ENCODE data around the gene PALM3.
A peak's percentile ranks its signal among the peaks of the same experiment; 100 is the strongest.
"Not testable (repeated sequence)": the region's sequence is repeated elsewhere in the genome, so short reads cannot be mapped to it uniquely, and the experiment has no call there.

PALM3 gene

GRCh38 chr19:14050512-14050911 lies 11.4 kb downstream of the PALM3 start:
- Mint-ChIP-seq H3K36me3 (ENCODE audit: insufficient read depth) (peaks cover 80% of the 10 kb centered on the region), H3K27me3 (no peaks in the 10 kb centered on the region)

GRCh38 chr19:14048443-14049153 lies 13.3 kb downstream of the PALM3 start:
- peak; percentile 74 to 83 (median 78) for DNase-seq
- H3K4me3 Mint-ChIP-seq: no peak overlapping the region
- no peaks in the 10 kb centered on the region for H3K27me3 Mint-ChIP-seq
- peaks cover 3 to 7% of the 10 kb centered on the region in 2 donors for H3K4me1 Mint-ChIP-seq (ENCODE audit: low read depth in 2 of 2)
- ATAC-seq (replicated peaks): peak; percentile 93
- peaks cover 98% of the 10 kb centered on the region for H3K36me3 Mint-ChIP-seq (ENCODE audit: insufficient read depth)
- H3K27ac Mint-ChIP-seq: peak overlapping the region; percentile 35 to 71
- H3K9me3 Mint-ChIP-seq: no peaks in the 10 kb centered on the region

More at GRCh38 chr19:14050512-14050911, 11.4 kb downstream of the PALM3 start:
- DNase-seq: no peak
- Mint-ChIP-seq H3K27ac (peak overlapping the region in 1 of 2 donors; percentile 84), H3K4me3 (no peak overlapping the region), H3K9me3 (no peaks in the 10 kb centered on the region), H3K4me1 (ENCODE audit: low read depth in 2 of 2) (peaks cover 7 to 8% of the 10 kb centered on the region in 2 donors)
- no peak for ATAC-seq (replicated peaks)

GRCh38 chr19:14047866-14048265 lies 14.0 kb downstream of the PALM3 start:
- Mint-ChIP-seq H3K27ac (peak overlapping the region in 1 of 2 donors; percentile 35), H3K36me3 (ENCODE audit: insufficient read depth) (peaks cover 100% of the 10 kb centered on the region)
- not testable (repeated sequence) for H3K4me1 Mint-ChIP-seq (ENCODE audit: low read depth in 2 of 2); H3K27me3 Mint-ChIP-seq; H3K9me3 Mint-ChIP-seq; DNase-seq; ATAC-seq (replicated peaks); H3K4me3 Mint-ChIP-seq

- DNase-seq: peak; percentile 52 to 63 (median 52)
Observed at GRCh38 chr19:14042659-14043608, 18.9 kb downstream of the PALM3 start.

GRCh38 chr19:14039181-14039580 lies 22.7 kb downstream of the PALM3 start:
- H3K27me3 Mint-ChIP-seq: no peaks in the 10 kb centered on the region
- H3K4me1 Mint-ChIP-seq (ENCODE audit: low read depth in 2 of 2): peaks cover 17 to 24% of the 10 kb centered on the region in 2 donors
- no peak overlapping the region for H3K4me3 Mint-ChIP-seq
- ATAC-seq (replicated peaks): no peak
- H3K9me3 Mint-ChIP-seq: no peaks in the 10 kb centered on the region
- peaks cover 96% of the 10 kb centered on the region for H3K36me3 Mint-ChIP-seq (ENCODE audit: insufficient read depth)
- H3K27ac Mint-ChIP-seq: peak overlapping the region; percentile 58 to 75
- DNase-seq: no peak

More at GRCh38 chr19:14042659-14043608, 18.9 kb downstream of the PALM3 start:
- not testable (repeated sequence) for H3K27me3 Mint-ChIP-seq, H3K9me3 Mint-ChIP-seq
- peak overlapping the region; percentile 97 to 98 for H3K27ac Mint-ChIP-seq
- peak overlapping the region; percentile 51 to 56 for H3K4me3 Mint-ChIP-seq
- H3K4me1 Mint-ChIP-seq (ENCODE audit: low read depth in 2 of 2): peaks cover 17 to 18% of the 10 kb centered on the region in 2 donors
- H3K36me3 Mint-ChIP-seq (ENCODE audit: insufficient read depth): peaks cover 100% of the 10 kb centered on the region
- ATAC-seq (replicated peaks): peak; percentile 80

GRCh38 chr19:14035706-14036105 lies 26.2 kb downstream of the PALM3 start:
- no peaks in the 10 kb centered on the region for H3K27me3 Mint-ChIP-seq
- H3K4me3 Mint-ChIP-seq: no peak overlapping the region
- H3K27ac Mint-ChIP-seq: peak overlapping the region in 1 of 2 donors; percentile 55
- peaks cover 24 to 32% of the 10 kb centered on the region in 2 donors for H3K4me1 Mint-ChIP-seq (ENCODE audit: low read depth in 2 of 2)
- DNase-seq (no peak), ATAC-seq (replicated peaks) (no peak)
- H3K9me3 Mint-ChIP-seq: no peaks in the 10 kb centered on the region
- peaks cover 87% of the 10 kb centered on the region for H3K36me3 Mint-ChIP-seq (ENCODE audit: insufficient read depth)

- Mint-ChIP-seq H3K36me3 (ENCODE audit: insufficient read depth) (peaks cover 84% of the 10 kb centered on the region), H3K27ac (peak overlapping the region in 1 of 2 donors; percentile 55), H3K4me1 (ENCODE audit: low read depth in 2 of 2) (peaks cover 28 to 37% of the 10 kb centered on the region in 2 donors)
- not testable (repeated sequence) for DNase-seq; H3K27me3 Mint-ChIP-seq; H3K9me3 Mint-ChIP-seq; H3K4me3 Mint-ChIP-seq; ATAC-seq (replicated peaks)
Observed at GRCh38 chr19:14035159-14035558, 26.7 kb downstream of the PALM3 start.

- Mint-ChIP-seq H3K4me3 (peak overlapping the region; percentile 45 to 48), H3K27ac (peak overlapping the region; percentile 65 to 75), H3K9me3 (no peaks in the 10 kb centered on the region), H3K27me3 (no peaks in the 10 kb centered on the region), H3K4me1 (ENCODE audit: low read depth in 2 of 2) (peaks cover 30 to 35% of the 10 kb centered on the region in 2 donors), H3K36me3 (ENCODE audit: insufficient read depth) (peaks cover 72% of the 10 kb centered on the region)
- DNase-seq (no peak), ATAC-seq (replicated peaks) (no peak)
Observed at GRCh38 chr19:14033946-14034345, 27.9 kb downstream of the PALM3 start.

GRCh38 chr19:14031719-14032480 lies 30.0 kb downstream of the PALM3 start, which contains the start of gene IL27RA:
Gene IL27RA (plus strand): TSS chr19:14031762. CDS start chr19:14031873, 111 bp downstream.
- peaks cover 52% of the 10 kb centered on the region for H3K36me3 Mint-ChIP-seq (ENCODE audit: insufficient read depth)
- peaks cover 29 to 35% of the 10 kb centered on the region in 2 donors for H3K4me1 Mint-ChIP-seq (ENCODE audit: low read depth in 2 of 2)
- peak within 1 kb of the TSS; percentile 96 to 97 for H3K4me3 Mint-ChIP-seq
- peak; percentile 80 to 84 (median 83) for DNase-seq
- H3K9me3 Mint-ChIP-seq: no peaks in the 10 kb centered on the region
- H3K27ac Mint-ChIP-seq: peak within 1 kb of the TSS; percentile 94 to 97
- ATAC-seq (replicated peaks): peak; percentile 82
- H3K27me3 Mint-ChIP-seq: no peaks in the 10 kb centered on the region

- peak overlapping the region; percentile 94 to 97 for H3K27ac Mint-ChIP-seq
- H3K36me3 Mint-ChIP-seq (ENCODE audit: insufficient read depth): peaks cover 44% of the 10 kb centered on the region
- no peaks in the 10 kb centered on the region for H3K9me3 Mint-ChIP-seq
- ATAC-seq (replicated peaks) (no peak), DNase-seq (no peak)
- H3K4me3 Mint-ChIP-seq: peak overlapping the region; percentile 96 to 97
- H3K27me3 Mint-ChIP-seq: no peaks in the 10 kb centered on the region
- peaks cover 29 to 35% of the 10 kb centered on the region in 2 donors for H3K4me1 Mint-ChIP-seq (ENCODE audit: low read depth in 2 of 2)
Observed at GRCh38 chr19:14030997-14031718, 30.7 kb downstream of the PALM3 start.

GRCh38 chr19:14028901-14029300 lies 33.0 kb downstream of the PALM3 start:
- peak overlapping the region; percentile 9 to 19 for H3K27ac Mint-ChIP-seq
- DNase-seq (no peak), ATAC-seq (replicated peaks) (no peak)
- peaks cover 33% of the 10 kb centered on the region for H3K36me3 Mint-ChIP-seq (ENCODE audit: insufficient read depth)
- H3K9me3 Mint-ChIP-seq: no peaks in the 10 kb centered on the region
- H3K4me1 Mint-ChIP-seq (ENCODE audit: low read depth in 2 of 2): peaks cover 26 to 31% of the 10 kb centered on the region in 2 donors
- H3K4me3 Mint-ChIP-seq: no peak overlapping the region
- H3K27me3 Mint-ChIP-seq: no peaks in the 10 kb centered on the region

GRCh38 chr19:14027856-14028450 lies 33.9 kb downstream of the PALM3 start, which contains the start of gene RLN3:
Gene RLN3 (plus strand): TSS chr19:14028148. CDS start chr19:14028205, 57 bp downstream.
- peaks cover 28% of the 10 kb centered on the region for H3K36me3 Mint-ChIP-seq (ENCODE audit: insufficient read depth)
- H3K27me3 Mint-ChIP-seq: no peaks in the 10 kb centered on the region
- DNase-seq: no peak
- no peak for ATAC-seq (replicated peaks)
- H3K9me3 Mint-ChIP-seq: no peaks in the 10 kb centered on the region
- H3K27ac Mint-ChIP-seq: peak within 1 kb of the TSS; percentile 9 to 19
- peaks cover 22 to 33% of the 10 kb centered on the region in 2 donors for H3K4me1 Mint-ChIP-seq (ENCODE audit: low read depth in 2 of 2)
- H3K4me3 Mint-ChIP-seq: no peak within 1 kb of the TSS

All from effector memory CD8-positive, alpha-beta T cell (primary cell).